T-cell (primary cell): ENCODE measurements around the gene POU3F1. TPM values are rescaled to one million over a fixed set of nuclear protein-coding genes. Genes with fewer than 3 reads are reported as not detected.
"Not testable (repeated sequence)": the region's sequence is repeated elsewhere in the genome, so short reads cannot be mapped to it uniquely, and the experiment has no call there.

Experiments
- ATAC-seq, 4 experiments: fragments of 200-7000 bp in 3 of 4; fragments of 150-1000 bp in 1 of 4; cut with Tn5 transposase; replicated peaks in 1 of 4; 1 replicate in 3 of 4; 2 replicates in 1 of 4; pipeline ENCODE4 v1.10.0; 2021; ENCODE audit warnings: moderate library complexity in 3 of 4, mild to moderate bottlenecking in 2 of 4, moderate number of reproducible peaks in 1 of 4
- CTCF ChIA-PET, 2 donors: fragments of 300-600 bp; sonication (Branson Sonifier 250); formaldehyde crosslinking; loops; one replicate each; lab custom pipeline; 2022; ENCODE audit warnings: antibody characterized with exemption in 2 of 2; lab: Charles Lee
- POLR2A ChIA-PET, 2 donors: fragments of 300-600 bp; sonication (Branson Sonifier 250); formaldehyde crosslinking; loops; one replicate each; lab custom pipeline; 2022; ENCODE audit warnings: antibody characterized with exemption in 2 of 2; lab: Charles Lee
- DNase-seq, 35 experiments: peaks; one replicate each; pipeline versions ENCODE4 v3.0.0 to v3.0.0-alpha.2; 2013 to 2023
- H3K27ac ChIP-seq: one replicate; pipeline ENCODE4 v1.5.1; 2013; ENCODE audit warnings: low read length
- H3K27me3 ChIP-seq, 2 experiments: replicated peaks in 1 of 2; 1 replicate in 1 of 2; 2 replicates in 1 of 2; pipeline versions ENCODE4 v1.6.1 to v1.7.0; 2013; ENCODE audit warnings: low read length in 1 of 2, mixed read lengths in 1 of 2; ENCODE audit not compliant: control insufficient read depth in 2 of 2, insufficient read depth in 2 of 2; ENCODE audit errors: extremely low read depth in 1 of 2
- H3K36me3 ChIP-seq, 2 donors: 1 replicate in 1 of 2; 2 replicates in 1 of 2; pipeline versions ENCODE4 v1.6.1 to v1.7.0; 2013; ENCODE audit warnings: low read length in 1 of 2; ENCODE audit not compliant: control insufficient read depth in 2 of 2, insufficient read depth in 1 of 2; ENCODE audit errors: extremely low read depth in 1 of 2
- H3K4me1 ChIP-seq, 2 experiments: 1 replicate in 1 of 2; 2 replicates in 1 of 2; pipeline versions ENCODE4 v1.6.1 to v1.7.0; 2013; ENCODE audit warnings: low read length in 2 of 2, mixed read lengths in 1 of 2; ENCODE audit not compliant: insufficient read depth in 2 of 2, control insufficient read depth in 1 of 2; ENCODE audit errors: extremely low read depth in 1 of 2
- H3K4me3 ChIP-seq, 2 donors: 1 replicate in 1 of 2; 2 replicates in 1 of 2; pipeline versions ENCODE4 v1.5.1 to v1.7.0; 2013; ENCODE audit warnings: mild to moderate bottlenecking in 2 of 2, low read length in 1 of 2, moderate library complexity in 1 of 2; ENCODE audit not compliant: control insufficient read depth in 1 of 2; ENCODE audit errors: extremely low read depth in 1 of 2
- H3K9me3 ChIP-seq: 2 replicates; pipeline ENCODE4 v1.7.0; 2013
- H3K27ac Mint-ChIP-seq, 2 donors: one replicate each; pipeline ENCODE4 v1.8.0; 2020 to 2021; ENCODE audit warnings: mild to moderate bottlenecking in 2 of 2, mixed read lengths in 2 of 2
- H3K27me3 Mint-ChIP-seq, 2 donors: one replicate each; pipeline ENCODE4 v1.8.0; 2021 to 2022; ENCODE audit warnings: mixed read lengths in 2 of 2
- H3K36me3 Mint-ChIP-seq: one replicate; pipeline ENCODE4 v1.8.0; 2021; ENCODE audit warnings: mixed read lengths
- H3K4me1 Mint-ChIP-seq, 3 donors: one replicate each; pipeline ENCODE4 v1.8.0; 2020 to 2022; ENCODE audit warnings: mixed read lengths in 3 of 3, mild to moderate bottlenecking in 1 of 3
- H3K4me3 Mint-ChIP-seq, 3 donors: one replicate each; pipeline ENCODE4 v1.8.0; 2020 to 2022; ENCODE audit warnings: mild to moderate bottlenecking in 3 of 3, mixed read lengths in 3 of 3, moderate library complexity in 3 of 3
- H3K9me3 Mint-ChIP-seq, 3 donors: one replicate each; pipeline ENCODE4 v1.8.0; 2020 to 2022; ENCODE audit warnings: mixed read lengths in 3 of 3
- WGBS: methylation state at CpG from one replicate; pipeline ENCODE4 v1.1.5; 2013; ENCODE audit warnings: missing lambda C conversion rate; ENCODE audit not compliant: insufficient coverage; 5-methylcytosine and 5-hydroxymethylcytosine counted together
- total RNA-seq, 35 experiments: library from RNA in 6 of 35; stranded (reverse) in 6 of 35; fragments of 120-200 nt in 1 of 35; gene quantifications; one replicate each; pipeline versions ENCODE4 v1.2.1 to v1.2.4 and lab custom pipeline; 2013 to 2026

POU3F1 gene
- total RNA-seq, 5 donors from 2014 or later (not counting 1 experiment from before 2014, with no cell fraction given), result 0.28 to 0.72 (median 0.64) TPM

DNA sequence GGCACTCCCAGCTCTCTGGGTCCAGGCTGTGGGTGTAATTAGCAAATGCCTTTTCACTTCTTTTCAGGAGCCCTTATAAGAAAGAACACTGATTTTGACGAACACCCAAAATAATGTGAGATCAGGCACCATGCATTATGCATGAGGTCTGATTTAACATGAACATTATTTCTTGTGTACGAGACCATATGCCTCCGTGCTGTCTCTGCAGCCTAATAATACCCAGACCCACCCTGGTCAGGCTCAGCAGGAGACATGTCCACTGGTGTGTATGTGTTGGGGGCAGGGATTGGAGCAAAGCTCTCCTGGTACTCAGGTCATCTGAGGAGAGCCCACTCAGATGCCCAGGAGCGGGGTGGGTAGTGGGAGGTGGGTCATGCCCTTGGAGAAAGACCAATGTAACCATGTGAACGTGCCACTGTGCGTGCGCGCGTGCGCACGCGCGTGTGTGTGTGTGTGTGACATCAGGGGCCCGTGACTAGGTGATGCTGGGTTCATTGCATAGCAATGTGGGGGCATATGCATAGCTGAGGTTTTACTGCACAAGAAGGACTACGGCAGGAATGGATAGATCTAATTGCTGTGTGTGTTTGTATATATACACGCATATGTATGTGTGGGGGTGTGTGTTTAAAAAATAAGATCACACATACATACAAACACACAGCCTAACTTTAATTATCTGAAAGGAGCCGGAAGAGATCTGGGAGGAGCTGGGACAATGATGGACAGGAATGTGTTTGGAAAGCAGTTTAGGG is 7.1 kb downstream of the POU3F1 start:
- DNase-seq (no peak), ATAC-seq (no peak)
- Histone ChIP-seq H3K9me3 (no peaks in the 10 kb centered on the region), H3K27me3 (peaks cover 3 to 54% of the 10 kb centered on the region in 2 experiments), H3K36me3 (no peaks in the 10 kb centered on the region), H3K27ac (no peak overlapping the region), H3K4me1 (peaks cover 0 to 6% of the 10 kb centered on the region in 2 experiments), H3K4me3 (no peak overlapping the region)
- H3K4me1 Mint-ChIP-seq, result peaks cover 7 to 18% (median 10%) of the 10 kb centered on the region in 3 donors
- no peaks in the 10 kb centered on the region for H3K9me3 Mint-ChIP-seq
- ChIA-PET CTCF (no interaction called here), POLR2A (no interaction called here)
- H3K27me3 Mint-ChIP-seq, result peaks cover 56 to 58% of the 10 kb centered on the region in 2 donors
- no peak overlapping the region for H3K4me3 Mint-ChIP-seq
- no peaks in the 10 kb centered on the region for H3K36me3 Mint-ChIP-seq
- 94% methylated on average over 14 of the region's 17 CpGs for WGBS
- H3K27ac Mint-ChIP-seq, result no peak overlapping the region

DNA sequence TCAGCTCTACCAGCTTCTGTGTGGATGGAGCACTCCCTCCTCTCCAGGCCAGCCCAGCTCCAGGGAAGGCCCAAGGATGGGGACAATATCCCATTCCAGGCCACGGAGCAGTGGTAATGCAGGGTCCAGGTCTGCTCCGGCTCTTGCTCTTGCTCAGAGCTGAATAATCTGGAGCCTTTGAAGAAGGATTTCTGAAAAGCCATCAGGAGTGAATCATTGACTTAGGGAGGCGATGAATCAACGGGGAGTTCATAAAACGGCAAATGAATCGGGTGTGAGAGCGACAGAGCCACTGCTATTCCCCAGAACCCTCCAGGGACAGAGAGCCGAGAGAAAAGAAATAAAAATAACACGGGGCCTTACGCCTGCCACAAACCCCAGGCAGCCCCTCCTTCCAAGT is 7.7 kb downstream of the POU3F1 start:
- Histone ChIP-seq H3K27ac (no peak overlapping the region), H3K4me3 (no peak overlapping the region), H3K9me3 (no peaks in the 10 kb centered on the region), H3K27me3 (peaks cover 3 to 52% of the 10 kb centered on the region in 2 experiments), H3K4me1 (no peaks in the 10 kb centered on the region), H3K36me3 (no peaks in the 10 kb centered on the region)
- ATAC-seq, result no peak
- CTCF ChIA-PET, result no interaction called here
- Mint-ChIP-seq H3K9me3 (no peaks in the 10 kb centered on the region), H3K27ac (no peak overlapping the region), H3K27me3 (peaks cover 51 to 53% of the 10 kb centered on the region in 2 donors), H3K4me3 (no peak overlapping the region), H3K36me3 (no peaks in the 10 kb centered on the region), H3K4me1 (peaks cover 3 to 11% (median 6%) of the 10 kb centered on the region in 3 donors)
- 87% methylated on average over 7 of the region's 10 CpGs for WGBS
- no peak for DNase-seq
- POLR2A ChIA-PET, result no interaction called here

DNA sequence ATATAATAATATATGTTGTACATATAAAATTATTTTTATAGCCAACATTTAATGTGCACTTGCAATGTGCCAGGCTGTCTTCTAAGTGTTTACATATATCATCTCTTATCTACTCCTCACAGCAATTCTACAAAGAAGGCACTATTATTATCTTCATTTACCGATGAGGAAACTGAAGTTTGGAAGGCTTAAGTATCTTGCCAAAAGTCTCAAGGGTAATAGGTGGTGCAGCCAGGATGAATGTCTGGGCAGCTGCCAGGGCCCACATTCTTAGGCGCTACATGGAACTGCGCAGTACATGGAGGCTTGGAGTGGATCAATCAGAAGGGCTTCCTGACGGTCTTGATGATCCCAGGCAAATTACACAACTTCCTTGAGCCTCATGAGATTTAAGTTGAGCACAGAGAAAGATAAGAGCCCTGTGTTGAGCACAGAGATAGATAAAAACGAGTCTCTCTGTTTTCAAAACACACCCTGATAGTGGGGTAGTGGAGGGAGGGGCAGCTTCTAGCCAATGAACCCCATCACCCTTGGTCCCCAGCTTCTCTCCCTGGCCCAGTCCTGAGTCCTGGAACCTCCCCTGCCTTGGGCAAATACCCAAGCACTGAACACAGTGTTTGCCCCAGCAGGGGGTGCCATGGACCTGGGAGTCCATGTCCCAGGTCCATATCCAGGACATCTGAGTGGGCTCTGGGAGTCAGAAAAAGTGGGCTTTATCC is 9.2 kb downstream of the POU3F1 start:
- WGBS, result 94% methylated on average over 3 of the region's 5 CpGs
- Mint-ChIP-seq H3K4me3 (no peak overlapping the region), H3K27me3 (peaks cover 37 to 42% of the 10 kb centered on the region in 2 donors), H3K9me3 (no peaks in the 10 kb centered on the region), H3K4me1 (no peaks in the 10 kb centered on the region), H3K27ac (no peak overlapping the region), H3K36me3 (no peaks in the 10 kb centered on the region)
- no peak for ATAC-seq
- peaks cover 0 to 39% of the 10 kb centered on the region in 2 experiments for H3K27me3 ChIP-seq
- no peaks in the 10 kb centered on the region for H3K4me1 ChIP-seq
- no peaks in the 10 kb centered on the region for H3K36me3 ChIP-seq
- DNase-seq, result no peak
- CTCF ChIA-PET, result no interaction called here
- POLR2A ChIA-PET, result no interaction called here
- no peaks in the 10 kb centered on the region for H3K9me3 ChIP-seq
- H3K27ac ChIP-seq, result no peak overlapping the region
- H3K4me3 ChIP-seq, result no peak overlapping the region

DNA sequence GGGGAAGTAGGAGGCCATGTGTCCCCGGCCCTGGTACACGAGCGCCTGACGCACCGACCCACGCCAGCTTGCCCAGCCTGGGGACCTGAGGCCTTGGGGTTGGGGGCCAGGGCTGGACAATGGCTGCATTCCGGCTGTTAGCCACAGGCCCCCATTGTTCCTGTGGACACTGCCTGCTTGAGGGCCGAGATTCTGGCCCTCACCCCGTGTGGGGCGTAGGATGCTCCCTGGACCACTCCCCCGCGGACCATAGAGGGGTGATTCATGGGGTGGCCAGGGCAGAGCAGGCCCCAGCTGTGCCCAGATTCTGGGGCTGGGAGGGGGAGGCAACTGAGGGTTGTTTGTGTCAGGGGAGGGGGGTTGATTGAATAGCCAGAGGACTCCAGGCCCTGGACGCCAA is 11.7 kb downstream of the POU3F1 start:
- Histone ChIP-seq H3K4me3 (no peak overlapping the region), H3K27me3 (peaks cover 0 to 23% of the 10 kb centered on the region in 2 experiments), H3K27ac (no peak overlapping the region), H3K9me3 (no peaks in the 10 kb centered on the region), H3K36me3 (no peaks in the 10 kb centered on the region), H3K4me1 (peaks cover 0 to 17% of the 10 kb centered on the region in 2 experiments)
- Mint-ChIP-seq H3K4me3 (no peak overlapping the region), H3K27ac (no peak overlapping the region), H3K36me3 (no peaks in the 10 kb centered on the region), H3K9me3 (no peaks in the 10 kb centered on the region), H3K4me1 (peaks cover 9 to 16% (median 13%) of the 10 kb centered on the region in 3 donors), H3K27me3 (peaks cover 13 to 17% of the 10 kb centered on the region in 2 donors)
- no peak for DNase-seq
- no peak for ATAC-seq
- 90% methylated on average over 12 of the region's 13 CpGs for WGBS
- CTCF ChIA-PET, result no interaction called here
- POLR2A ChIA-PET, result no interaction called here

DNA sequence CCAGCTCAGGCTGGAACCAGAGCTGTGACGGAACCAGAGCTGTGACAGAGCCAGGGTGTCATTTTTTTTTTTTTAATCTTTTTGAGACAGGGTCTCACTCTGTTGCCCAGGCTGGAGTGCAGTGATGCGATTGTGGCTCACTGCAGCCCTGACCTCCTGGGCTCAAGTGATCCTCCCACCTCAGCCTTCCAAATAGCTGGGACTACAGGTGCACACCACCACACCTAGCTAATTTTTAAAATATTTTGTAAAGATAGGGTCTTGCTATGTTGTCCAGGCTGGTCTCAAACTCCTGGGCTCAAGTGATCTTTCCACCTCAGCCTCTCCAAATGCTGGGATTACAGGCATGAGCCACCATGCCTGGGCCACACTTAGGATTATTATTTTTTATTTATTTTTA is 13.6 kb downstream of the POU3F1 start:
- peaks cover 0 to 36% of the 10 kb centered on the region in 2 experiments for H3K4me1 ChIP-seq
- H3K27ac ChIP-seq, H3K4me3 ChIP-seq, H3K9me3 Mint-ChIP-seq, H3K27me3 Mint-ChIP-seq, POLR2A ChIA-PET, H3K36me3 Mint-ChIP-seq, ATAC-seq, H3K36me3 ChIP-seq, DNase-seq, H3K27ac Mint-ChIP-seq, H3K4me3 Mint-ChIP-seq, H3K9me3 ChIP-seq: not testable (repeated sequence)
- H3K27me3 ChIP-seq, result peaks cover 0 to 16% of the 10 kb centered on the region in 2 experiments
- CTCF ChIA-PET, result interaction anchor here in 1 of 2 donors (1.1 kb wide), 1 partner anchor 13 kb away, joined by 3 read pairs; no protein-coding TSS in a partner anchor
- 80% methylated on average over 1 of the region's 2 CpGs for WGBS
- peaks cover 15 to 33% (median 25%) of the 10 kb centered on the region in 3 donors for H3K4me1 Mint-ChIP-seq

DNA sequence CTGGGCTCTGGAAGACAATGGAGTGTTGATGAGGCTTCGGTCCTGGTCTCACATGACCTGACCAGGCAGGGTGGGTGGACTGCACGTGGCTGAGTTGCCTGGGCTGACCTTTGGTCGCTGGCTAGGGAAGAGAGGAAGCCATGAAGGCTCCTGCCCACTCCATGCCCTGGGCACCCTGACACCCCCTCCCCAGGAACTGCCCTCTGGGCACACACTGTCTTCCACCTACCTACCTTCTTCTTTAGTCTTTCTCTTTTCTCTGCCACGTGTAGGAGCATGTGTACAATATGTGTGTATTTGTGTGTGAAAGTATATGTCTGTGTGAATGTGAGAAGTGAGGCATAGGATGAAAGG is 15.1 kb downstream of the POU3F1 start:
- Mint-ChIP-seq H3K36me3 (no peaks in the 10 kb centered on the region), H3K27ac (peak overlapping the region in 1 of 2 donors; percentile 16), H3K9me3 (no peaks in the 10 kb centered on the region), H3K27me3 (no peaks in the 10 kb centered on the region), H3K4me1 (peaks cover 15 to 42% (median 30%) of the 10 kb centered on the region in 3 donors), H3K4me3 (no peak overlapping the region)
- Histone ChIP-seq H3K27ac (no peak overlapping the region), H3K36me3 (peaks cover 0 to 3% of the 10 kb centered on the region in 2 donors), H3K4me1 (peaks cover 0 to 48% of the 10 kb centered on the region in 2 experiments), H3K9me3 (no peaks in the 10 kb centered on the region), H3K4me3 (no peak overlapping the region), H3K27me3 (peaks cover 0 to 13% of the 10 kb centered on the region in 2 experiments)
- DNase-seq (no peak), ATAC-seq (no peak)
- ChIA-PET CTCF (no interaction called here), POLR2A (no interaction called here)
- WGBS, result 90% methylated on average over 2 of the region's 4 CpGs
